D721Med (cell line): ENCODE results near the gene MFGE8.

Experiments
- DNase-seq: peaks from one replicate; pipeline ENCODE4 v3.0.0; 2011; ENCODE audit warnings: low spot score; ENCODE audit not compliant: insufficient read length
- FAIRE-seq: peaks from 2 replicates; lab custom pipeline; 2011; peaks lifted over from hg19 to GRCh38; lab: Jason Lieb, UNC
- TF ChIP-seq, protein P1 (sequence below): IDR thresholded peaks from 2 replicates; pipeline ENCODE4 v1.5.1; 2012; ENCODE audit warnings: mild to moderate bottlenecking, control low read depth; ENCODE audit not compliant: insufficient read depth; ENCODE audit errors: missing control alignments

Gene MFGE8

GRCh38 chr15:88890495-88890894, 22.7 kb downstream of the MFGE8 start:
- FAIRE-seq (no peak), DNase-seq (no peak)
- TF ChIP-seq, protein P1, sequence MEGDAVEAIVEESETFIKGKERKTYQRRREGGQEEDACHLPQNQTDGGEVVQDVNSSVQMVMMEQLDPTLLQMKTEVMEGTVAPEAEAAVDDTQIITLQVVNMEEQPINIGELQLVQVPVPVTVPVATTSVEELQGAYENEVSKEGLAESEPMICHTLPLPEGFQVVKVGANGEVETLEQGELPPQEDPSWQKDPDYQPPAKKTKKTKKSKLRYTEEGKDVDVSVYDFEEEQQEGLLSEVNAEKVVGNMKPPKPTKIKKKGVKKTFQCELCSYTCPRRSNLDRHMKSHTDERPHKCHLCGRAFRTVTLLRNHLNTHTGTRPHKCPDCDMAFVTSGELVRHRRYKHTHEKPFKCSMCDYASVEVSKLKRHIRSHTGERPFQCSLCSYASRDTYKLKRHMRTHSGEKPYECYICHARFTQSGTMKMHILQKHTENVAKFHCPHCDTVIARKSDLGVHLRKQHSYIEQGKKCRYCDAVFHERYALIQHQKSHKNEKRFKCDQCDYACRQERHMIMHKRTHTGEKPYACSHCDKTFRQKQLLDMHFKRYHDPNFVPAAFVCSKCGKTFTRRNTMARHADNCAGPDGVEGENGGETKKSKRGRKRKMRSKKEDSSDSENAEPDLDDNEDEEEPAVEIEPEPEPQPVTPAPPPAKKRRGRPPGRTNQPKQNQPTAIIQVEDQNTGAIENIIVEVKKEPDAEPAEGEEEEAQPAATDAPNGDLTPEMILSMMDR, result no peak

- DNase-seq, result no peak
- no peak for FAIRE-seq
- TF ChIP-seq, protein P1, result no peak
Observed at GRCh38 chr15:88888719-88889118, 24.5 kb downstream of the MFGE8 start.

DNA sequence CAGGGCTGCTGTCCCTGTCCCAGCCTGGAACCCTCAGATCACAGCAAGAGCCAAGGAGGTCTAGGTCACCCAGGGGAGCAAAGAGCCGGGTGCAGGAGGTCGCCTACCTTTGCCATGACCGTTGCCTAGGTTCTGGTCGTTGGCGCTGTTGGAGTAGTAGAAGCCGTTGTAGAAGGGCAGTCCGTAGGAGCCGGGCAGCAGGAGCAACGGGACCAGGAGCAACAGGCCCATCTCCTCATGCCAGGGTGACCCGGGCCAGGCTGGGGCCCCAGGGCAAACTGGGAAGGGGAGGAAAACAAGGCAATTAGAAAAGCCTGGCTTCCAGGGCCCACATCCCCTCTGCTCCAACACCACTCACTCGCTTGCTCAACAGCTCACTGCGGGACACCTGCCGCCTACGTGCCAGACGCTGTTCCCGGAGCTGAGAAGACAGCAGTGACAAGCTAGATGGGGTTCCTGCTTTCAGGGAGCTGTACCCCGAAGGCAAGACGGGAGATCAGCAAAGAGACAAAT, 26.1 kb downstream of the MFGE8 start:
- FAIRE-seq, result no peak

GRCh38 chr15:88882785-88883184, 30.4 kb downstream of the MFGE8 start:
- FAIRE-seq (no peak), DNase-seq (no peak)
- TF ChIP-seq, protein P1, result no peak

More for the DNA sequence above, 26.1 kb downstream of the MFGE8 start:
- TF ChIP-seq, protein P1, result no peak
- DNase-seq, result no peak

DNA sequence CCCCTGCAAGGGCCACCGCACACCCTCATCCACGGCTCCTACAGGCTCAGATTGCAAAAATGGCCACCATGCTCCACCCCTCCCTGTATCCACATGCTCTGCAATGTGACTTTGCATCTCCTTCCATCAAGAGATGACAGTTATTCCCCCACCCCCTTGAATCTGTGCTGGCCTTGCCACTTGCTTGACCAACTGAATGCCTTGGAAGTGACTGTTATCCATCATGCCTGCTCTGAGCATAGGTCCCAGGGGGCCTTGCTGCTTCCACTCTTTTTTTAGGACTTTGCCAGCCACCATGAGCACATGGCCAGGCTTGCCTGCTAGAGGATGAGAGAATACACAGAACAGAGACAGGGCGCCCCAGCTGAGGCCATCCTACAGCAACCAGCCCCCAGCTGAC, 31.4 kb downstream of the MFGE8 start:
- TF ChIP-seq, protein P1, result no peak
- DNase-seq, result no peak
- FAIRE-seq, result no peak

- FAIRE-seq (no peak), DNase-seq (no peak)
- TF ChIP-seq, protein P1, result no peak
Observed at GRCh38 chr15:88880944-88881740, 32.0 kb downstream of the MFGE8 start.

DNA sequence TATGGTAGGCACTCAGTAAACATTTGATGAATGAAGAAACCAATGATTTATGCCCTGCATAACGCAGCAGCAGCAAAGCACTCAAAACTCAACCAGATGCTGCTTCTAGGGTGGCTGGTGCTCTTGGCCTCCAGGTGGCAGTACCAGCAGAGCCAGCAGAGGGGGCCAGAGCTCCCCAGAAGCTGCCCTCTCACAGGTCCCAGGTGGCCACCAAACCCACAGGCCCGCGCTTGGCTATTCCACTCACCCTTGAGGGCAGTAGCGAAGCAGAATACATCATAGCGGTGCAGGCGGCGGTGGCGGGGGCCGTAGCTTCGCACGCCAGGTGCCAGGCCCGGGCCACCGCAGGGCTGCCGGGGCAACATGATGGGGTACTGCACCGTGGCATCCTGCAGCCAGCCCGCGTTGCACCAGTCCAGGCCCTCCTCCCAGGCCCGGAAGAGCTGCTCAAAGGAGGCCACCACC, 34.4 kb downstream of the MFGE8 start:
- TF ChIP-seq, protein P1, result peak; percentile 71
- peak; percentile 56 for DNase-seq
- FAIRE-seq, result no peak
